Measurements from ENCODE around the gene FAM20C. TPM values are rescaled to one million over a fixed set of nuclear protein-coding genes. Genes with fewer than 3 reads are reported as not detected.
"Not testable (repeated sequence)": the region's sequence is repeated elsewhere in the genome, so short reads cannot be mapped to it uniquely, and the experiment has no call there.

The FAM20C gene
- polyA plus RNA-seq, 3 donors = 66.1 to 85.7 (median 66.3) TPM

- DNase-seq (ENCODE audit: extremely low read depth in 1 of 11, low read depth in 9 of 11, low spot score in 4 of 11) = no peak
Measured at GRCh38 chr7:197413-198335, 5.3 kb downstream of the FAM20C start.

- DNase-seq (ENCODE audit: extremely low read depth in 1 of 11, low read depth in 9 of 11, low spot score in 4 of 11) = no peak
Measured at GRCh38 chr7:199483-200249, 7.3 kb downstream of the FAM20C start.

GRCh38 chr7:200290-200689 lies 7.9 kb downstream of the FAM20C start:
- no peak for DNase-seq (ENCODE audit: extremely low read depth in 1 of 11, low read depth in 9 of 11, low spot score in 4 of 11)

- no peak for DNase-seq (ENCODE audit: extremely low read depth in 1 of 11, low read depth in 9 of 11, low spot score in 4 of 11)
Measured at GRCh38 chr7:200704-201103, 8.3 kb downstream of the FAM20C start.

- no peak for DNase-seq (ENCODE audit: extremely low read depth in 1 of 11, low read depth in 9 of 11, low spot score in 4 of 11)
Measured at GRCh38 chr7:204326-204725, 12.0 kb downstream of the FAM20C start.

- DNase-seq (ENCODE audit: extremely low read depth in 1 of 11, low read depth in 9 of 11, low spot score in 4 of 11) = no peak
Measured at GRCh38 chr7:205115-206010, 13.0 kb downstream of the FAM20C start.

- not testable (repeated sequence) for DNase-seq (ENCODE audit: extremely low read depth in 1 of 11, low read depth in 9 of 11, low spot score in 4 of 11)
Measured at GRCh38 chr7:206351-206750, 14.0 kb downstream of the FAM20C start.

GRCh38 chr7:207418-208129 lies 15.2 kb downstream of the FAM20C start:
- no peak for DNase-seq (ENCODE audit: extremely low read depth in 1 of 11, low read depth in 9 of 11, low spot score in 4 of 11)

- DNase-seq (ENCODE audit: extremely low read depth in 1 of 11, low read depth in 9 of 11, low spot score in 4 of 11) = no peak
Measured at GRCh38 chr7:208130-208673, 15.8 kb downstream of the FAM20C start.

- DNase-seq (ENCODE audit: extremely low read depth in 1 of 11, low read depth in 9 of 11, low spot score in 4 of 11) = no peak
Measured at GRCh38 chr7:208816-209215, 16.4 kb downstream of the FAM20C start.

GRCh38 chr7:209416-209815 lies 17.0 kb downstream of the FAM20C start:
- DNase-seq (ENCODE audit: extremely low read depth in 1 of 11, low read depth in 9 of 11, low spot score in 4 of 11) = no peak

- no peak for DNase-seq (ENCODE audit: extremely low read depth in 1 of 11, low read depth in 9 of 11, low spot score in 4 of 11)
Measured at GRCh38 chr7:209906-210305, 17.5 kb downstream of the FAM20C start.

GRCh38 chr7:210401-210925 lies 18.1 kb downstream of the FAM20C start:
- DNase-seq (ENCODE audit: extremely low read depth in 1 of 11, low read depth in 9 of 11, low spot score in 4 of 11) = no peak

GRCh38 chr7:211033-211714 lies 18.8 kb downstream of the FAM20C start:
- DNase-seq (ENCODE audit: extremely low read depth in 1 of 11, low read depth in 9 of 11, low spot score in 4 of 11) = no peak

- no peak for DNase-seq (ENCODE audit: extremely low read depth in 1 of 11, low read depth in 9 of 11, low spot score in 4 of 11)
Measured at GRCh38 chr7:211715-212058, 19.3 kb downstream of the FAM20C start.

- no peak for DNase-seq (ENCODE audit: extremely low read depth in 1 of 11, low read depth in 9 of 11, low spot score in 4 of 11)
Measured at GRCh38 chr7:212754-213153, 20.4 kb downstream of the FAM20C start.

GRCh38 chr7:213324-213993 lies 21.1 kb downstream of the FAM20C start:
- DNase-seq (ENCODE audit: extremely low read depth in 1 of 11, low read depth in 9 of 11, low spot score in 4 of 11) = no peak
